ENCODE results near the gene TFG.

The TFG gene

GRCh38 chr3:100780071-100780622 is 70.9 kb downstream of the TFG start:
- H3K36me3 ChIP-seq (ENCODE audit: insufficient read depth, low read length), result no peaks in the 10 kb centered on the region
- H3K9ac ChIP-seq (ENCODE audit: insufficient read length), result no peak overlapping the region
- no peak overlapping the region for H3K4me3 ChIP-seq
- DNase-seq (ENCODE audit: low read depth, low spot score), result no peak
- no peaks in the 10 kb centered on the region; the same call in 1 of the 2 replicates for H3K9me3 ChIP-seq (ENCODE audit: low read depth, low read length)
- H3K27ac ChIP-seq, result no peak overlapping the region
- TF ChIP-seq EZH2 (IDR thresholded peaks at IDR 0.05), result no peak
- TF ChIP-seq POLR2AphosphoS5 (IDR thresholded peaks at IDR 0.05; ENCODE audit: borderline replicate concordance, low read depth, low read length), result no peak
- no peak for TF ChIP-seq FOXP2 (optimal IDR thresholded peaks at IDR 0.05; ENCODE audit: control extremely low read depth, extremely low read length, insufficient read depth)

- no peak for DNase-seq (ENCODE audit: low read depth, low spot score)
- H3K27ac ChIP-seq, result no peak overlapping the region
- H3K9ac ChIP-seq (ENCODE audit: insufficient read length), result no peak overlapping the region
- H3K9me3 ChIP-seq (ENCODE audit: low read depth, low read length), result no peaks in the 10 kb centered on the region; the same call in 1 of the 2 replicates
- H3K36me3 ChIP-seq (ENCODE audit: insufficient read depth, low read length), result no peaks in the 10 kb centered on the region
- no peak overlapping the region for H3K4me3 ChIP-seq
- TF ChIP-seq EZH2 (IDR thresholded peaks at IDR 0.05), result no peak
- no peak for TF ChIP-seq FOXP2 (optimal IDR thresholded peaks at IDR 0.05; ENCODE audit: control extremely low read depth, extremely low read length, insufficient read depth)
- no peak for TF ChIP-seq POLR2AphosphoS5 (IDR thresholded peaks at IDR 0.05; ENCODE audit: borderline replicate concordance, low read depth, low read length)
Observed at GRCh38 chr3:100781301-100781700, 72.0 kb downstream of the TFG start.

GRCh38 chr3:100782348-100782747 is 73.1 kb downstream of the TFG start:
- Histone ChIP-seq H3K9ac (ENCODE audit: insufficient read length) (no peak overlapping the region), H3K4me3 (no peak overlapping the region), H3K27ac (no peak overlapping the region), H3K9me3 (ENCODE audit: low read depth, low read length) (peaks cover 4% of the 10 kb centered on the region; the same call in 1 of the 2 replicates), H3K36me3 (ENCODE audit: insufficient read depth, low read length) (no peaks in the 10 kb centered on the region)
- no peak for DNase-seq (ENCODE audit: low read depth, low spot score)
- TF ChIP-seq EZH2 (IDR thresholded peaks at IDR 0.05) (no peak), FOXP2 (optimal IDR thresholded peaks at IDR 0.05; ENCODE audit: control extremely low read depth, extremely low read length, insufficient read depth) (no peak), POLR2AphosphoS5 (IDR thresholded peaks at IDR 0.05; ENCODE audit: borderline replicate concordance, low read depth, low read length) (no peak)

GRCh38 chr3:100782906-100783305 is 73.6 kb downstream of the TFG start:
- Histone ChIP-seq H3K4me3 (no peak overlapping the region), H3K27ac (peak overlapping the region; percentile 23; the same call in 1 of the 2 replicates), H3K9me3 (ENCODE audit: low read depth, low read length) (peaks cover 6% of the 10 kb centered on the region; the same call in 1 of the 2 replicates), H3K9ac (ENCODE audit: insufficient read length) (no peak overlapping the region), H3K36me3 (ENCODE audit: insufficient read depth, low read length) (no peaks in the 10 kb centered on the region)
- TF ChIP-seq FOXP2 (optimal IDR thresholded peaks at IDR 0.05; ENCODE audit: control extremely low read depth, extremely low read length, insufficient read depth), result no peak
- TF ChIP-seq POLR2AphosphoS5 (IDR thresholded peaks at IDR 0.05; ENCODE audit: borderline replicate concordance, low read depth, low read length), result no peak
- no peak for TF ChIP-seq EZH2 (IDR thresholded peaks at IDR 0.05)
- no peak for DNase-seq (ENCODE audit: low read depth, low spot score)

GRCh38 chr3:100783619-100784018 is 74.3 kb downstream of the TFG start:
- H3K9ac ChIP-seq (ENCODE audit: insufficient read length), result no peak overlapping the region
- H3K27ac ChIP-seq, result no peak overlapping the region; the same call in 1 of the 2 replicates
- H3K36me3 ChIP-seq (ENCODE audit: insufficient read depth, low read length), result no peaks in the 10 kb centered on the region
- H3K4me3 ChIP-seq, result no peak overlapping the region
- peaks cover 6% of the 10 kb centered on the region; the same call in 1 of the 2 replicates for H3K9me3 ChIP-seq (ENCODE audit: low read depth, low read length)
- no peak for DNase-seq (ENCODE audit: low read depth, low spot score)
- no peak for TF ChIP-seq FOXP2 (optimal IDR thresholded peaks at IDR 0.05; ENCODE audit: control extremely low read depth, extremely low read length, insufficient read depth)
- TF ChIP-seq POLR2AphosphoS5 (IDR thresholded peaks at IDR 0.05; ENCODE audit: borderline replicate concordance, low read depth, low read length), result no peak
- TF ChIP-seq EZH2 (IDR thresholded peaks at IDR 0.05), result no peak

GRCh38 chr3:100789579-100789978 is 80.3 kb downstream of the TFG start:
- Histone ChIP-seq H3K4me3 (no peak overlapping the region), H3K27ac (no peak overlapping the region), H3K9ac (ENCODE audit: insufficient read length) (no peak overlapping the region), H3K36me3 (ENCODE audit: insufficient read depth, low read length) (no peaks in the 10 kb centered on the region), H3K9me3 (ENCODE audit: low read depth, low read length) (peaks cover 6% of the 10 kb centered on the region; the same call in 1 of the 2 replicates)
- no peak for DNase-seq (ENCODE audit: low read depth, low spot score)
- TF ChIP-seq FOXP2 (optimal IDR thresholded peaks at IDR 0.05; ENCODE audit: control extremely low read depth, extremely low read length, insufficient read depth) (no peak), EZH2 (IDR thresholded peaks at IDR 0.05) (no peak), POLR2AphosphoS5 (IDR thresholded peaks at IDR 0.05; ENCODE audit: borderline replicate concordance, low read depth, low read length) (no peak)

GRCh38 chr3:100796556-100796955 is 87.3 kb downstream of the TFG start:
- peak overlapping the region; percentile 32 for H3K9ac ChIP-seq (ENCODE audit: insufficient read length)
- no peak for TF ChIP-seq FOXP2 (optimal IDR thresholded peaks at IDR 0.05; ENCODE audit: control extremely low read depth, extremely low read length, insufficient read depth)
- no peak for TF ChIP-seq POLR2AphosphoS5 (IDR thresholded peaks at IDR 0.05; ENCODE audit: borderline replicate concordance, low read depth, low read length)
- TF ChIP-seq EZH2 (IDR thresholded peaks at IDR 0.05), result no peak
- peaks cover 3% of the 10 kb centered on the region; the same call in 1 of the 2 replicates for H3K36me3 ChIP-seq (ENCODE audit: insufficient read depth, low read length)
- no peaks in the 10 kb centered on the region for H3K9me3 ChIP-seq (ENCODE audit: low read depth, low read length)
- peak overlapping the region; percentile 91 for H3K27ac ChIP-seq
- peak overlapping the region; percentile 39; the same call in 1 of the 2 replicates for H3K4me3 ChIP-seq
- DNase-seq (ENCODE audit: low read depth, low spot score), result peak; percentile 35

GRCh38 chr3:100798012-100798411 is 88.7 kb downstream of the TFG start:
- TF ChIP-seq FOXP2 (optimal IDR thresholded peaks at IDR 0.05; ENCODE audit: control extremely low read depth, extremely low read length, insufficient read depth), result no peak
- no peak for TF ChIP-seq EZH2 (IDR thresholded peaks at IDR 0.05)
- no peak for TF ChIP-seq POLR2AphosphoS5 (IDR thresholded peaks at IDR 0.05; ENCODE audit: borderline replicate concordance, low read depth, low read length)
- Histone ChIP-seq H3K27ac (peak overlapping the region; percentile 91), H3K36me3 (ENCODE audit: insufficient read depth, low read length) (peaks cover 3% of the 10 kb centered on the region; the same call in 1 of the 2 replicates), H3K4me3 (peak overlapping the region; percentile 18; the same call in 1 of the 2 replicates), H3K9me3 (ENCODE audit: low read depth, low read length) (no peaks in the 10 kb centered on the region), H3K9ac (ENCODE audit: insufficient read length) (peak overlapping the region; percentile 43)
- no peak for DNase-seq (ENCODE audit: low read depth, low spot score)
